Smooth muscle cell (in vitro differentiated cells): ENCODE data around the gene PRUNE1. TPM values are rescaled to one million over a fixed set of nuclear protein-coding genes. Genes with fewer than 3 reads are reported as not detected.
A peak's percentile ranks its signal among the peaks of the same experiment; 100 is the strongest.

Experiments
- DNase-seq: peaks from one replicate; lab custom pipeline; 2025; ENCODE audit not compliant: unreplicated experiment; lab: John Stamatoyannopoulos, UW
- H2AFZ ChIP-seq: fragments of 200-600 bp; sonication (generic); 2 replicates; pipeline ENCODE4 v1.6.0; 2016; ENCODE audit warnings: antibody characterized with exemption, low read depth, mild to moderate bottlenecking
- H3F3A ChIP-seq: fragments of 200-600 bp; sonication (generic); 2 replicates; pipeline ENCODE4 v1.6.0; 2017; ENCODE audit warnings: antibody characterized with exemption, low read depth
- H3K27ac ChIP-seq: fragments of 200-600 bp; sonication (generic); 2 replicates; pipeline ENCODE4 v1.5.1; 2016; ENCODE audit warnings: low read depth, mild to moderate bottlenecking
- H3K27me3 ChIP-seq: fragments of 200-600 bp; sonication (generic); 2 replicates; pipeline ENCODE4 v1.6.1; 2016; ENCODE audit warnings: low read depth, mild to moderate bottlenecking
- H3K36me3 ChIP-seq: fragments of 200-600 bp; sonication (generic); 2 replicates; pipeline ENCODE4 v1.5.1; 2016; ENCODE audit warnings: low read depth
- H3K4me1 ChIP-seq: fragments of 200-600 bp; sonication (generic); 2 replicates; pipeline ENCODE4 v1.5.1; 2016; ENCODE audit warnings: low read depth
- H3K4me2 ChIP-seq: fragments of 200-600 bp; sonication (generic); 2 replicates; pipeline ENCODE4 v1.6.0; 2016; ENCODE audit warnings: mild to moderate bottlenecking
- H3K4me3 ChIP-seq: fragments of 200-600 bp; sonication (generic); 2 replicates; pipeline ENCODE4 v1.5.1; 2016; ENCODE audit warnings: mild to moderate bottlenecking
- H3K79me2 ChIP-seq: fragments of 200-600 bp; sonication (generic); 2 replicates; pipeline ENCODE4 v1.6.0; 2016; ENCODE audit warnings: low read depth, mild to moderate bottlenecking
- H3K9ac ChIP-seq: fragments of 200-600 bp; sonication (generic); 2 replicates; pipeline ENCODE4 v1.6.0; 2016; ENCODE audit warnings: low read depth
- H3K9me3 ChIP-seq: fragments of 200-600 bp; sonication (generic); replicated peaks from 2 replicates; pipeline ENCODE4 v1.5.1; 2016; ENCODE audit warnings: low read depth
- H4K20me1 ChIP-seq: fragments of 200-600 bp; sonication (generic); 2 replicates; pipeline ENCODE4 v1.6.0; 2016; ENCODE audit warnings: low read depth
- WGBS: methylation state at CpG from one replicate; pipeline ENCODE4 v1.1.7; 2016; ENCODE audit warnings: low lambda C conversion rate; 5-methylcytosine and 5-hydroxymethylcytosine counted together
- polyA plus RNA-seq: library from polyadenylated mRNA; unstranded; fragments of >200 nt; fragmentation: Nextera tagmentation; extraction: Ambion mirVana; gene quantifications from 2 replicates; pipeline ENCODE4 v1.2.1, GENCODE V29; 2016
- total RNA-seq: library from RNA; depleted of rRNA; stranded (reverse); fragments of >200 nt; gene quantifications from 2 replicates; pipeline ENCODE4 v1.2.3, GENCODE V29; 2014
- TF ChIP-seq, protein P1 (sequence below): fragments of 200-600 bp; sonication (generic); IDR thresholded peaks from 2 replicates; pipeline ENCODE4 v1.5.1; 2017; ENCODE audit warnings: borderline replicate concordance, mild to moderate bottlenecking, antibody characterized with exemption; ENCODE audit not compliant: insufficient read depth, poor library complexity, severe bottlenecking

The PRUNE1 gene
- total and polyA plus RNA-seq, 2 experiments from 2014 or later: 15.2 to 19.5 TPM

- peaks cover 57% of the 10 kb centered on the region for H3K79me2 ChIP-seq
- no peaks in the 10 kb centered on the region for H3K9me3 ChIP-seq
- H3K4me1 ChIP-seq: peaks cover 37% of the 10 kb centered on the region
- peak overlapping the region; percentile 28 for H3K9ac ChIP-seq
- peaks cover 58% of the 10 kb centered on the region for H4K20me1 ChIP-seq
- H2AFZ ChIP-seq: no peak overlapping the region
- DNase-seq: no peak
- H3K36me3 ChIP-seq: no peaks in the 10 kb centered on the region
- H3K27ac ChIP-seq: peak overlapping the region; percentile 65
- H3K4me3 ChIP-seq: peak overlapping the region; percentile 84
- TF ChIP-seq, protein P1, sequence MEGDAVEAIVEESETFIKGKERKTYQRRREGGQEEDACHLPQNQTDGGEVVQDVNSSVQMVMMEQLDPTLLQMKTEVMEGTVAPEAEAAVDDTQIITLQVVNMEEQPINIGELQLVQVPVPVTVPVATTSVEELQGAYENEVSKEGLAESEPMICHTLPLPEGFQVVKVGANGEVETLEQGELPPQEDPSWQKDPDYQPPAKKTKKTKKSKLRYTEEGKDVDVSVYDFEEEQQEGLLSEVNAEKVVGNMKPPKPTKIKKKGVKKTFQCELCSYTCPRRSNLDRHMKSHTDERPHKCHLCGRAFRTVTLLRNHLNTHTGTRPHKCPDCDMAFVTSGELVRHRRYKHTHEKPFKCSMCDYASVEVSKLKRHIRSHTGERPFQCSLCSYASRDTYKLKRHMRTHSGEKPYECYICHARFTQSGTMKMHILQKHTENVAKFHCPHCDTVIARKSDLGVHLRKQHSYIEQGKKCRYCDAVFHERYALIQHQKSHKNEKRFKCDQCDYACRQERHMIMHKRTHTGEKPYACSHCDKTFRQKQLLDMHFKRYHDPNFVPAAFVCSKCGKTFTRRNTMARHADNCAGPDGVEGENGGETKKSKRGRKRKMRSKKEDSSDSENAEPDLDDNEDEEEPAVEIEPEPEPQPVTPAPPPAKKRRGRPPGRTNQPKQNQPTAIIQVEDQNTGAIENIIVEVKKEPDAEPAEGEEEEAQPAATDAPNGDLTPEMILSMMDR: no peak
- no peaks in the 10 kb centered on the region for H3K27me3 ChIP-seq
- peaks cover 23% of the 10 kb centered on the region for H3F3A ChIP-seq
- peak overlapping the region; percentile 100 for H3K4me2 ChIP-seq
- WGBS: 55% methylated on average over 6 of the region's 6 CpGs
Measured at GRCh38 chr1:150971583-150972416, 36.4 kb upstream of the PRUNE1 start.

DNA sequence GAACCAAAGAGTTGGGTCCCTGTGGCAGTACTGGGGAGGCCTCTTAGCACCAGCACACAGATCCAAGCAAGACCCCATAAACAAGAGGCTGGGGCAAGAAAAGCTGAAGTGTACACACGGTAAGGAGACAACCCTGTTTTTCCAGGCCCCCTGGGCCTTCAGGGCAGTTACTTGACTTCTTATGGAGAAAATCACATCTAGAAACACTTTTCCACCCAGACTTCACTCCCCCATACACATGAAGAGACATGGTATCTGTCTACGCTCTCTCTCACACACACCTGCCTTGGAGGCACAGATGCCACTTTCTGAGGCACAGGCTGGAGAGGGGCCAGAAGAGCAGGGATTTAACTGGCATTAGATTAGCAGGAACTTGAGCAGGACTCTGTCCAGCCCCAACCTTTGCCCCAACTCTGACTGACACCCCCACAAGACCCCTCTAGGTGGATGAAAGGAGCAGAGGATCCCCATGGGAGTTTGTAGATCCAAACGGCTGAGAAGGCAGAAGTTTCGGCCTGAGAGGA lies 35.8 kb upstream of the PRUNE1 start:
- Histone ChIP-seq H2AFZ (no peak overlapping the region), H3K36me3 (no peaks in the 10 kb centered on the region), H3K9ac (no peak overlapping the region), H3K4me2 (peak overlapping the region; percentile 100), H3K9me3 (no peaks in the 10 kb centered on the region), H3K27ac (peak overlapping the region; percentile 14), H3F3A (peaks cover 26% of the 10 kb centered on the region), H3K4me3 (peak overlapping the region; percentile 84), H3K79me2 (peaks cover 57% of the 10 kb centered on the region), H3K4me1 (peaks cover 44% of the 10 kb centered on the region), H4K20me1 (peaks cover 58% of the 10 kb centered on the region), H3K27me3 (no peaks in the 10 kb centered on the region)
- TF ChIP-seq, protein P1: no peak
- WGBS: 70% methylated on average over 4 of the region's 4 CpGs
- no peak for DNase-seq

DNA sequence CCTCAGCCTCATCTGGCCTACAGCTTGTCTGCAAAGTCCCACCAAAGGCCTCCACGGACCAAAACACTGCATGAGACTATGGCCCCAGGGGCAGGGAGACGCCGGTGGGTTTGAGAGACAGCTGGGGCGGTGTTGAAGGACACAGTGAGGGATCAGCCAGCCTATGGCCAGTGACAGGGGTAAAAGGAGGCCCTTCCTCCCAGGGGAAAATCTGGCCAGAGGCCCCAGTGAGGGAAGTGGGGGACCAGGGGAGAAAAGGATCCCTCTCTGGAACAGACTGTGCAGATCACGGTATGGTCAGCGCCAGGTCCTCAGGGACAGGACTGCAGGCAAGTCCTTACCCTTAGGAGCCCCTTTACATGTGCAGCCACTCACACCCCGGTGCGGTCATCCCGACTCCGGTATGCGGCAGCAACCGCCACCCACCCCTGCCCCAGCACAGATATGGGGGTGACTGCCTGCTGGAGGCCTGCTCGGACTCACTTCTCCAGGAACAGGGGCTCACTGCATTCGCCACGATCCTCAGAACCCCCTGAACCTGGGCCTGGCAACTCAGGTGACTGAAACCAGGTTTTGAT lies 34.9 kb upstream of the PRUNE1 start:
- Histone ChIP-seq H2AFZ (no peak overlapping the region), H4K20me1 (peaks cover 53% of the 10 kb centered on the region), H3K4me2 (peak overlapping the region; percentile 100), H3K4me1 (peaks cover 45% of the 10 kb centered on the region), H3K27me3 (no peaks in the 10 kb centered on the region), H3K4me3 (peak overlapping the region; percentile 84), H3K36me3 (no peaks in the 10 kb centered on the region), H3K9me3 (no peaks in the 10 kb centered on the region), H3F3A (peaks cover 32% of the 10 kb centered on the region), H3K27ac (peak overlapping the region; percentile 14), H3K79me2 (peaks cover 57% of the 10 kb centered on the region), H3K9ac (peak overlapping the region; percentile 84)
- DNase-seq: peak; percentile 18
- TF ChIP-seq, protein P1: no peak
- WGBS: 19% methylated on average over 15 of the region's 15 CpGs
